GM12875 (cell line): ENCODE measurements around the gene NRF1.
A peak's percentile ranks its signal among the peaks of the same experiment; 100 is the strongest.
"Not testable (repeated sequence)": the region's sequence is repeated elsewhere in the genome, so short reads cannot be mapped to it uniquely, and the experiment has no call there.

Experiments used
- H3K4me3 ChIP-seq: one replicate; pipeline ENCODE4 v1.5.1; 2011; ENCODE audit warnings: low read depth, low read length, control low read depth
- TF ChIP-seq, protein P1 (sequence below): IDR thresholded peaks from 2 replicates; pipeline ENCODE4 v1.5.1; 2011; ENCODE audit warnings: low read depth, mild to moderate bottlenecking, control low read depth, inconsistent platforms, low read length, moderate library complexity, borderline replicate concordance; ENCODE audit not compliant: insufficient read depth

The NRF1 gene

DNA sequence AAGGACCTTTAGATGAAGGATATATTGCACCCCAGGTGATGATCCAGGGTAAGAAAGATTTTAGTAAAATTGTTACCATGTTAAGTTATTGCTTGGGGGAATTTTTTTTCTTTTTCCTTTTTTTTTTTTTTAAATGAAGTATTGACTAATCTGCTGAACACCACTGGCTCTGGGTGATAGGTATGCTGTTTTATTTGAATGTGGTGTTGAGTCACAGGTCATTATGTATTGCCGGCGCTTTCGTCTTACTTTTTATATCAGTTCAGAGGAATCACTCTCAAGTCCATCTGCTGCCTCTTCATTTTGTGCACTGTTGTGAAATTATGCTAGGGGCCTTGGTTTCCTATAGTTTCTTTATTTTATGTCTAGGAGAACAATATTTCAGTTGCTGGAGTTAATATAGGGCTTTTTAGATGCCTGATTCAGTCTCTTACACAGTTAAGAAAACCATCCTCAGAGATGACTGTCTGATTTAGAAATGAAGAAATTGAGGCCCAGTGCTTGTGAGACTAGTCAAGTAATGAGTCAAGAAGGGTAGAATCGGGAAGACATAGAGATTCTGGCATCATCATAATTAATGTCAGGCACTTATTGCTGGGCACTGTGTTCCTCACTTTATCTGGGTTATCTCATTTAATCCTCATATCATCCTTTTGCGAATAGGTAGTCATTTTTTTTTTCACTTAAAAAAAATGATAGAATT, 38.7 kb downstream of the NRF1 start:
- no peak overlapping the region for H3K4me3 ChIP-seq
- TF ChIP-seq, protein P1, sequence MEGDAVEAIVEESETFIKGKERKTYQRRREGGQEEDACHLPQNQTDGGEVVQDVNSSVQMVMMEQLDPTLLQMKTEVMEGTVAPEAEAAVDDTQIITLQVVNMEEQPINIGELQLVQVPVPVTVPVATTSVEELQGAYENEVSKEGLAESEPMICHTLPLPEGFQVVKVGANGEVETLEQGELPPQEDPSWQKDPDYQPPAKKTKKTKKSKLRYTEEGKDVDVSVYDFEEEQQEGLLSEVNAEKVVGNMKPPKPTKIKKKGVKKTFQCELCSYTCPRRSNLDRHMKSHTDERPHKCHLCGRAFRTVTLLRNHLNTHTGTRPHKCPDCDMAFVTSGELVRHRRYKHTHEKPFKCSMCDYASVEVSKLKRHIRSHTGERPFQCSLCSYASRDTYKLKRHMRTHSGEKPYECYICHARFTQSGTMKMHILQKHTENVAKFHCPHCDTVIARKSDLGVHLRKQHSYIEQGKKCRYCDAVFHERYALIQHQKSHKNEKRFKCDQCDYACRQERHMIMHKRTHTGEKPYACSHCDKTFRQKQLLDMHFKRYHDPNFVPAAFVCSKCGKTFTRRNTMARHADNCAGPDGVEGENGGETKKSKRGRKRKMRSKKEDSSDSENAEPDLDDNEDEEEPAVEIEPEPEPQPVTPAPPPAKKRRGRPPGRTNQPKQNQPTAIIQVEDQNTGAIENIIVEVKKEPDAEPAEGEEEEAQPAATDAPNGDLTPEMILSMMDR: no peak

DNA sequence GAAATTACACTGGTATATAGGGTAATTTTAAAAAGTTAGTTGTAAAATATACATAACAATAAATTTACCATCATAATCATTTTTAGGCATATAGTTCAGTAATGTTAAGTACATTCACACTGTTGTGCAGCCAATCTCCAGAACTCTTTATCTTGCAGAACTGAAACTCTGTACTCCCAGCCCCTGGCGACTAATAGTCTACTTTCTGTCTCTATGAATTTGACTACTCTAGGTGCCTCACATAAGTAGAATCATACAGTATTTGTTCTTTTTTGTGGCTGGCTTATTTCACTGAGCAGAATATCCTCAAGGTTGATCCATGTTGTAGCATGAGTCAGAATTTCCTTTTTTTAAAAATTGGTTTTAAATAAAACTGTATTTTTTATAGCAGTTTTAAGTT, 41.4 kb downstream of the NRF1 start:
- H3K4me3 ChIP-seq: no peak overlapping the region
- TF ChIP-seq, protein P1: no peak

DNA sequence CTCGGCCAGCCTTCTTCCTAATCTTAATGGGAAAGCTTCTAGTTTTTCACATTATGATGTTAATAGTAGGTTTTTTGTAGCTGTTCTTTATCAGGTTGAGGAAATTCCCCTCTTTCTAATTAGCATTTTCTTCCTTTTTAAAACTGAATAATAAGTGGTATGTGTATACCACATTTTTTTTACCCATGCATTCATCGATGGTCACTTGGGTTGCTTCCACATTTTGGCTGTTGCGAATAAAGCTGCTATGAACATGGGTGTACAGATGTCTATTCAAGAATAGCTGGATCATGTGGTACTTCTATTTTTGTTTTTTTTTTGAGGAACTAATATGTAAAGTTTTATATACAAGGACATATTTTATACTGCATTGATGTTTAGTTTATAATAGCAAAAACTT, 44.3 kb downstream of the NRF1 start:
- TF ChIP-seq, protein P1: no peak
- H3K4me3 ChIP-seq: no peak overlapping the region

GRCh38 chr7:129657363-129657762, 45.8 kb downstream of the NRF1 start:
- H3K4me3 ChIP-seq: no peak overlapping the region
- TF ChIP-seq, protein P1: no peak

GRCh38 chr7:129659907-129660306, 48.4 kb downstream of the NRF1 start:
- H3K4me3 ChIP-seq: not testable (repeated sequence)

DNA sequence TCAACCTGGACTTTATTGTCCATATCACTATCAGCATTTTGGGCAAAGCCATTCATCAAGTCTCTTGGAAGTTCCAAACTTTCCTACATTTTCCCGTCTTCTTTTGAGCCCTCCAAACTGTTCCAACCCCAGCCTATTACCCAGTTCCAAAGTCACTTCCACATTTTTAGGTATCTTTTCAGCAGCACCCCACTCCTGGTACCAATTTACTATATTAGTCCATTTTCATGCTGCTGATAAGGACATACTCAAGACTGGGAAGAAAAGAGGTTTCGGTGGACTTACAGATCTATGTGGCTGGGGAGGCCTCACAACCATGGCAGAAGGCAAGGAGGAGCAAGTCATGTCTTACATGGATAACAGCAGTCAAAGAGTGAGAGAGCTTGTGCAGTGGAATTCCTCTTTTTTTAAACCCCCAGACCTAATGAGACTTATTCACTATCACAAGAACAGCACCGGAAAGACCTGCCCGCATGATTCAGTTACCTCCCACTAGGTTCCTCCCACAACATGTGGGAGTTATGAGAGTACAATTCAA, 50.2 kb downstream of the NRF1 start:
- no peak overlapping the region for H3K4me3 ChIP-seq
- TF ChIP-seq, protein P1: no peak

DNA sequence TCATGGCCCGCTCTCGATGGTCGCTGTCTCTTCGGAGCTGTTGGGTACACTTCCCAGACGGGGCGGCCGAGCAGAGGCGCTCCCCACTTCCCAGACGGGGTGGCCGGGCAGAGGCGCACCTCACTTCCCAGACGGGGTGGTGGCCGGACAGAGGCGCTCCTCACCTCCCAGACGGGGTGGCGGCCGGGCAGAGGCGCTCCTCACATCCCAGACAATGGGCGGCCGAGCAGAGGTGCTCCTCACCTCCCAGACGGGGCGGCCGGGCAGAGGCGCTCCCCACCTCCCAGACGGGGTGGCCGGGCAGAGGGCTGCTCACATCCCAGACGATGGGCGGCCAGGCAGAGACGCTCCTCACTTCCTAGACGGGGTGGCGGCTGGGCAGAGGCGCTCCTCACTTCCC, 51.7 kb downstream of the NRF1 start:
- H3K4me3 ChIP-seq: not testable (repeated sequence)

GRCh38 chr7:129664029-129665012, 52.8 kb downstream of the NRF1 start:
- H3K4me3 ChIP-seq: no peak overlapping the region
- TF ChIP-seq, protein P1: peak; percentile 11; the same call in 1 of the 2 replicates
